Measurements from ENCODE around the gene MLPH. TPM values are rescaled to one million over a fixed set of nuclear protein-coding genes. Genes with fewer than 3 reads are reported as not detected.

Gene MLPH
- total RNA-seq, 1 experiment from 2014 or later: 237 TPM

DNA sequence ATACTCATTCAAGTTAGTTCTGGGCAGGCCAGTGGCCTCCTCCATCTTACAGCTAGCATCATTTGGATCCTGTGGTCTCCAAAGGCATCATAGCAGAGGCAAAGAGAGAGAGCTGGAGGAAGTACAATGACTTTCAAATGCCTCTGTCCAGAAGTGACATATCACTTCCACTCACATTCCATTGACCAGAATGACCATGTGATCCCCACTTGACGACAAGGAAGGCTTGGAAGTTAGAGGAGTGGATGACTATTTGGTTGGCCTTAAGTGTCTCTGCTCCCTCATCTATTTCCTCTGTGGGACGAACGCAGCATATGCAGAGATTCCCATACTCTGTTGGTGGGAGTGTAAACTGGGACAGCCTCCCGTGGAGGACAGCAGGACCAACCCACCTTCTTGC, 27.8 kb upstream of the MLPH start:
- Histone ChIP-seq H3K4me2 (peak overlapping the region; percentile 29), H3K9me2 (ENCODE audit: insufficient read depth) (no peaks in the 10 kb centered on the region), H3K27ac (peak overlapping the region; percentile 87), H2AFZ (no peak overlapping the region), H3K27me3 (ENCODE audit: insufficient read depth, low read depth) (no peaks in the 10 kb centered on the region), H3F3A (ENCODE audit: insufficient read depth, low read depth) (peaks cover 29% of the 10 kb centered on the region), H3K4me1 (replicated peaks; ENCODE audit: insufficient read depth) (peaks cover 33% of the 10 kb centered on the region), H3K36me3 (ENCODE audit: low read depth) (no peaks in the 10 kb centered on the region; the same call in 1 of the 2 replicates), H3K9me3 (ENCODE audit: insufficient read depth, low read depth) (peaks cover 30% of the 10 kb centered on the region), H3K4me3 (no peak overlapping the region), H3K79me2 (ENCODE audit: low read depth) (no peaks in the 10 kb centered on the region), H4K20me1 (ENCODE audit: insufficient read depth) (no peaks in the 10 kb centered on the region)
- ChIA-PET CTCF (no interaction called here), POLR2A (ENCODE audit: unreplicated experiment) (no interaction called here)
- intact Hi-C loops (cut with micrococcal nuclease; ENCODE audit: unreplicated experiment): no loop called here
- no peak for DNase-seq
- TF ChIP-seq EZH2 (IDR thresholded peaks at IDR 0.05; ENCODE audit: low read depth): no peak
- TSS peak; percentile 60 for BruUV-seq (replicated peaks)

DNA sequence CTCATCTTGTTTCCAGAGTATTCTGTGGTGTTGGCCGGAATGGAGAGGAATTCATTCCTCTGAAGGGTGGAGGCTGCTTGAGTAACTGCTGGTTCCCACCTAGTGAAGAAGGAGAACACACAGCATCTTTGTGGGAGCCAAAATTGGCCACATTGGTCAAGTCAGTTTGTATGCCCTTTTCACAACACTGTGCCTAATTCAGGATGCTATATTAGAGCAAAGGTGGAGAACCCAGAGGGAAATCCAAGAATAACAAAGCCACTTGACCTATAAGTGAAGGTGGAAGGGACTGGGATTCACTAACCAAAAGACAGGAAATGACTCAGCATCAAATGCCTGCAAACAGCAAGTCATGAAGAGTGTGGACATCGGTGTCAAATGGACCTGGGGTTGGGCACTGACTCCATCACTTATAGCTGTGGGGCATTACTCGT, 27.3 kb upstream of the MLPH start:
- Histone ChIP-seq H3K4me2 (peak overlapping the region; percentile 29), H3K9me3 (ENCODE audit: insufficient read depth, low read depth) (peaks cover 30% of the 10 kb centered on the region), H3K27me3 (ENCODE audit: insufficient read depth, low read depth) (no peaks in the 10 kb centered on the region), H3K9me2 (ENCODE audit: insufficient read depth) (no peaks in the 10 kb centered on the region), H3K36me3 (ENCODE audit: low read depth) (no peaks in the 10 kb centered on the region; the same call in 1 of the 2 replicates), H4K20me1 (ENCODE audit: insufficient read depth) (no peaks in the 10 kb centered on the region), H3F3A (ENCODE audit: insufficient read depth, low read depth) (peaks cover 29% of the 10 kb centered on the region), H3K4me3 (no peak overlapping the region), H3K27ac (peak overlapping the region; percentile 87), H2AFZ (no peak overlapping the region), H3K4me1 (replicated peaks; ENCODE audit: insufficient read depth) (peaks cover 39% of the 10 kb centered on the region), H3K79me2 (ENCODE audit: low read depth) (no peaks in the 10 kb centered on the region)
- BruUV-seq (replicated peaks): no TSS peak
- peak; percentile 46 to 66 for DNase-seq
- intact Hi-C loops (cut with micrococcal nuclease; ENCODE audit: unreplicated experiment): no loop called here
- ChIA-PET POLR2A (ENCODE audit: unreplicated experiment) (interaction anchor here (0.6 kb wide), 1 partner anchor 14 kb away, joined by 7 read pairs; no protein-coding TSS in a partner anchor), CTCF (no interaction called here)
- no peak for TF ChIP-seq EZH2 (IDR thresholded peaks at IDR 0.05; ENCODE audit: low read depth)
- TF ChIP-seq, protein P1, sequence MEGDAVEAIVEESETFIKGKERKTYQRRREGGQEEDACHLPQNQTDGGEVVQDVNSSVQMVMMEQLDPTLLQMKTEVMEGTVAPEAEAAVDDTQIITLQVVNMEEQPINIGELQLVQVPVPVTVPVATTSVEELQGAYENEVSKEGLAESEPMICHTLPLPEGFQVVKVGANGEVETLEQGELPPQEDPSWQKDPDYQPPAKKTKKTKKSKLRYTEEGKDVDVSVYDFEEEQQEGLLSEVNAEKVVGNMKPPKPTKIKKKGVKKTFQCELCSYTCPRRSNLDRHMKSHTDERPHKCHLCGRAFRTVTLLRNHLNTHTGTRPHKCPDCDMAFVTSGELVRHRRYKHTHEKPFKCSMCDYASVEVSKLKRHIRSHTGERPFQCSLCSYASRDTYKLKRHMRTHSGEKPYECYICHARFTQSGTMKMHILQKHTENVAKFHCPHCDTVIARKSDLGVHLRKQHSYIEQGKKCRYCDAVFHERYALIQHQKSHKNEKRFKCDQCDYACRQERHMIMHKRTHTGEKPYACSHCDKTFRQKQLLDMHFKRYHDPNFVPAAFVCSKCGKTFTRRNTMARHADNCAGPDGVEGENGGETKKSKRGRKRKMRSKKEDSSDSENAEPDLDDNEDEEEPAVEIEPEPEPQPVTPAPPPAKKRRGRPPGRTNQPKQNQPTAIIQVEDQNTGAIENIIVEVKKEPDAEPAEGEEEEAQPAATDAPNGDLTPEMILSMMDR (conservative IDR thresholded peaks at IDR 0.05): no peak

DNA sequence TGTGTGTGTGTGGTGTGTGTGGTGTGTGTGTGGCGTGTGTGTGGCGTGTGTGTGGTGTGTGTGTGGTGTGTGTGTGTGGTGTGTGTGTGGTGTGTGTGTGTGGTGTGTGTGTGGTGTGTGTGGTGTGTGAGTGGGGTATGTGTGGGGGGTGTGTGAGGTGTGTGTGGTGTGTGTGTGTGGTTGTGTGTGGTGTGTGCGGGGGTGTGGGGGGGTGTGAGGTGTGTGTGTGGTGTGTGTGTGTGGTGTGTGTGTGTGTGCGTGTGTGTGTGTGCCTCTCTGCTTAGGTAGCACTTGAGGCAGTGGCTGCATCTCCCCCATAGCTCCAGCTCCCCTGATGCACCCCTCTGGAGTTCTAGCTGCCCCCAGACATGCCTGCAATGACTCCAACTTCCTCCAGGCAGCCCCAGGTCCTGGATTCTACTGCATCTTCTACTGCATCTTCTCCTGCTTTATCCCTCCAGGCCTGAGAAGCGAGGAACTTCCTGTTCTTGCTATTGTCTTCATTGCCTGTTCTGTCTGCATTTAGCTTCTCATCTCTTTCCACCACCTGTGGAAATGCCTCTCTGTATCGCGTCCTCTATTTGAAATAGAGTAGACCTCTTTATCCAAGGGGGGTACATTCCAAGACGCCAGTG, 22.2 kb upstream of the MLPH start:
- Histone ChIP-seq H3K4me3 (no peak overlapping the region; the same call in 1 of the 2 replicates), H3K4me1 (replicated peaks; ENCODE audit: insufficient read depth) (peaks cover 44% of the 10 kb centered on the region), H3K9me3 (ENCODE audit: insufficient read depth, low read depth) (peaks cover 12% of the 10 kb centered on the region; the same call in 1 of the 2 replicates), H4K20me1 (ENCODE audit: insufficient read depth) (no peaks in the 10 kb centered on the region), H3K79me2 (ENCODE audit: low read depth) (no peaks in the 10 kb centered on the region), H3F3A (ENCODE audit: insufficient read depth, low read depth) (peaks cover 33% of the 10 kb centered on the region), H2AFZ (0 out of 2 replicates have a peak overlapping the region, but pooled peaks have one; percentile 39), H3K27me3 (ENCODE audit: insufficient read depth, low read depth) (no peaks in the 10 kb centered on the region), H3K36me3 (ENCODE audit: low read depth) (no peaks in the 10 kb centered on the region), H3K27ac (peak overlapping the region; percentile 95), H3K9me2 (ENCODE audit: insufficient read depth) (no peaks in the 10 kb centered on the region), H3K4me2 (peak overlapping the region; percentile 63)
- intact Hi-C loops (cut with micrococcal nuclease; ENCODE audit: unreplicated experiment): loop anchor here (2.0 kb wide), 1 partner anchor 32 kb away; no protein-coding TSS in a partner anchor
- TF ChIP-seq, protein P1 (conservative IDR thresholded peaks at IDR 0.05): peak; percentile 21; the same call in 1 of the 2 replicates
- TF ChIP-seq EZH2 (IDR thresholded peaks at IDR 0.05; ENCODE audit: low read depth): no peak
- DNase-seq: no peak
- ChIA-PET CTCF (interaction anchor here (0.8 to 2.0 kb wide), 2 partner anchors 30 to 44 kb away, joined by 3 to 8 read pairs; no protein-coding TSS in a partner anchor), POLR2A (ENCODE audit: unreplicated experiment) (no interaction called here)
- TSS peak; percentile 96 for BruUV-seq (replicated peaks)

Measured in PC-9 (cell line).